ENCODE measurements around the gene PLLP.

- TF ChIP-seq CTCF (conservative IDR thresholded peaks at IDR 0.05) (no peak), EZH2 (IDR thresholded peaks at IDR 0.05; ENCODE audit: low read depth) (no peak)
Measured at GRCh38 chr16:57318240-57318970, 33.9 kb upstream of the PLLP start.
